Measurements from ENCODE around the gene KRTAP4-3.
"Not testable (repeated sequence)": the region's sequence is repeated elsewhere in the genome, so short reads cannot be mapped to it uniquely, and the experiment has no call there.

Gene KRTAP4-3

DNA sequence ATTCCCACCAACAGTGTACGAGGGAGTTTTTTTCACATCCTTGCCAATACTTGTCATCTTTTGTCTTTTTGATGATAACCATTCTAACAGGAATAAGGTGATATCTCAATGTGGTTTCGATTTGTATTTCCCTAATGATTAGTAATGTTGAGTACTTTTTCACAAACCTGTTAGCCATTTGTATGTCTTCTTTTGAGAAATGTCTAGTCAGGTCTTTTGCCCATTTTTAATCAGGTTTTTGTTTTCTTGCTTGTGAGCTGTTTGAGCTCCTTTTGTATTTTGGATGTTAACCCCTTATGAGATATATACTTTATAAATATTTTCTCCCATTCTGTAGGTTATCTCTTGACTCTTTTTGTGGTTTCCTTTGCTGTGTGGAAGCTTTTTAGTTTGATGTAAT is 16.5 kb downstream of the KRTAP4-3 start:
- DNase-seq (ENCODE audit: low read depth in 2 of 2) = no peak

DNA sequence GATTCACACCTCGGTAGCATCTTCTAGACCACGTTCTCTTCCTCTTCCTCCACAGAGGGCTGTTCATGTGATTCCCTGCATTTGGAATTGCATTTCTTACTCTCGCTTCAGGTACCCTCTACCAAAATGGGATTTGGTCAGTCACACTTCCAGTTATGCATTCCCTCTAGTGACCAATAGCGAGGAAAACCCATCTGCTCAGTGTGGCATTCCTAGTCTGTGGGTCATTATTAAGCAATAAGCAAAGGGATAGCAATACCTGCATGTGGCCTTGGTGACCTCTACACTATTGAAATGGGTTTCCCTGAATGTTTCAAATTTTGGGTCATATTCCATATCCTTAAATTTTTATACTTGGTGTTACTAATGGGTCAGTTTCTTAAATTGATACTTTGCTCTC is 18.0 kb downstream of the KRTAP4-3 start:
- DNase-seq (ENCODE audit: low read depth in 2 of 2) = no peak

DNA sequence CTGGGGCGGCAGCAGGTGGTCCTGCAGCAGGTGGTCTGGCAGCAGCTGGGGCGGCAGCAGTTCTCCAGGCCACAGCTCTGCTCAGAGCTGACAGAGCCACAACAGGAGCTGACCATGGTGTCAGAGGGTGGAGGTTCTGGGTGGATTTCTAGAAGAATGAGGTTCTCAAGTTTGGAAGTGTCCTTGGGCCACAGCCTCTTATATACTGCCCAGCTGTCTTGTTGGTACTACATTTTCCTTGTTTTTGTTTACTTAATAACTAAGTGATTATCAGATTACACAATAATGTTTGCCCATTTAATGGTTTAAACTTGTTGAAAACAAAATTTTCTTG is 18.4 kb downstream of the KRTAP4-3 start, which contains the start of gene KRTAP4-5:
Gene KRTAP4-5, minus strand, starts transcription at position 174 of the 334 bp plus-strand sequence. Its CDS starts 58 bp downstream, at position 116.
- DNase-seq (ENCODE audit: low read depth in 2 of 2) = no peak

DNA sequence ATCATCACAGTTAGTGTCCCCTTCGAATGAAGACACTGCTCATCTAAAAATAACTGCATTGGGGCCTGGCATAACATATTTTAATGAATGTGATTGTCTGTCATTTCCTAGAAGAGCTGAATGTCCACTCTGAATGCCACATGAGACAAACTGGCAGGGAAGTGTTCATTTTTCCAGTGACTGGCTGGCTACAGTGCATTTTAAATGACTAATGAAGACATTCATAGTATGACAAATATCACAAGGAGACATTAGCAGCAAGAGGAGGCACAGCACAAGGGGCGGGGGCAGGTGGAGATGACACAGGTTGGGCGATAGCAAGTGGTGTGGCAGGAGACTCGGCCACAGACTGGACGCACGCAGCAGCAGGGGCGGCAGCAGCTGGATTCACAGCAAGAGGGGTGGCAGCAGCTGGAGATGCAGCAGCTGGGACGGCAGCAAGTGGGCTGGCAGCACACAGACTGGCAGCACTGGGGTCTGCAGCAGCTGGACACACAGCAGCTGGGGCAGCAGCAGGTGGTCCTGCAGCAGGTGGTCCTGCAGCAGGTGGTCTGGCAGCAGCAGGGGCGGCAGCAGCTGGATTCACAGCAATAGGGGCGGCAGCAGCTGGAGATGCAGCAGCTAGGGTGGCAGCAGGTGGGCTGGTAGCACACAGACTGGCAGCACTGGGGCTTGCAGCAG is 18.9 kb downstream of the KRTAP4-3 start:
- DNase-seq (ENCODE audit: low read depth in 2 of 2) = not testable (repeated sequence)

DNA sequence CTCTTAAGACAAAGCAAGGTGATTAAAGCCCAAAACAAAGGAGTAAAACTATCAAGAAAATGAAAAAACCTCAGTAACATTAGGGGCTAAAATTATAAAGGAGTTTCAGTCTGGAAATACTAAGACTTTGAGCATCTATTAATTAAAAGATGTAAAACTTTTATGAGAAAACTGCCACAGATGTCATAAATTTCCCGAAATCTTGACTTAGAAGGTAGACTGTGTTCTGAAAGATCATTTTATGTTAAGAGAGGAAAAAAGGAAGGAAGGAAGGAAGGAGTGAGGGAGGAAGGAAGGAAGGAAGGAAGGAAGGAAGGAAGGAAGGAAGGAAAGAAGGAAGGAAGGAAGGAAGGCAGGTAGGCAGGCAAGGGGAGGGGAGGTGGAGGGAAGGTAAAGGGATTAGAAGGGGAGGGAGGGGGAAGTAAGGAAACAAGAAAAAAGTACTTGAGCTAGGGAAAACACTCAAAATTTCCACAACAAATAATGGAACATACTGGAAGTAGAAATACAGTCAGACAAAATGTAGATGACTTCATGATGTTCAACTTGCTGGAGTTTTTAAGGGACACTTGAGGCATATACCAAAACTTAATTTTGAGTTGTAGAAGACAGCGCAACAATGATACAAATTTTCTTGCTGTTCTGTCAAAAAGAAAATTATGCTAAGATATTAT is 20.4 kb downstream of the KRTAP4-3 start:
- no peak for DNase-seq (ENCODE audit: low read depth in 2 of 2)

DNA sequence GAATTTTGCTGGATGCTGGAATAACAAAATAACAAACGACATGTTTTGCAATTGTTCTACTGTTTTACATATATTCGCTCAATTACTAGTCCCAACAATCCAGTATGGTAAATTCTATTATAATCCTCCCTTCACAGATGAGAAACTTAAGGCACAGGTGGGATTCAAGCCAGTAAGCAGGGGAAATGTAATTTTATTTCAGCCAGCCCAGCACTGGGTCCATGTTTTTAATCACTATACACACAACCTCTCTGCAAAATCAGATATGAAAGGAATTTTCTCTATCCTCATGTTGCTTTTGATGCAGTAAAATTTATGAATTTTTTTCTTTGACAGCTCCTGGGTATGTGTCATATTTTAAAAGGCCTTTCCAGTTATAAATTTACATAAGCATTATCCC is 22.8 kb downstream of the KRTAP4-3 start:
- no peak for DNase-seq (ENCODE audit: low read depth in 2 of 2)

DNA sequence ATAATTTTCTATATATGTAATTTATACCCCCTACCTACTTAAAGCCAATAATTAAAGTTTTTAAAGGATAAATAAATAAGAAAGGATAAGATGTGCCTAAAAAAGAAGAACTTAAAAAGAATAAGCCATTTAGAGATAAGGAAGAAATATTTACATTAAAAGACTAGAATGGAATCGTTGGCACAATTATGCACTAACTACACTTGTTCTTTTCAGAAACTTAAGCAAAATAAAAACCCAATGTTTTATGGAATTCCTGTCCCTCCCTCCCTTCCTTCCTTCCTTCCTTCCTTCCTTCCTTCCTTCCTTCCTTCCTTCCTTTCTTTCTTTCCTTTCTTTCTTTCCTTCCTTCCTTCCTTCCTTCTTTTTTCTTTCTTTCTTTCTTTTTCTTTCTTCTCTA is 23.2 kb downstream of the KRTAP4-3 start:
- no peak for DNase-seq (ENCODE audit: low read depth in 2 of 2)

DNA sequence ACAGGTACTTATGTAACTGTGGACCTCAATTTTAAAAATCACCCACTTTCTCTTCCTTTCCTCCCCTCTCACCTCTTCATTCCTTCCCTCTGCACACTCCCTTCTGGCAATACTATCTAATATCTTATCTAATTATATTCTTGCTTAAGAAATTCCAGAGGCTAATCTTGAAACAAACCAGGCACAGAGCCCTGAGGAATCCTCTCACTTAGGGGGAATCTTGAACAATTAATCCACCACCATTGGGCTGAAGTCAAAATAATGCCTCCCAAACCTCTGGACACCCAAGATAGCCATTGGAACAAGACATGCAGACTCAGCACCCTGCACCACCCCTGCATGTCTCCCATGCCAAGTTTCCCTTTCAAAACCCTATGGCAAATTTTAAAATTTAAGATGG is 26.7 kb downstream of the KRTAP4-3 start:
- no peak for DNase-seq (ENCODE audit: low read depth in 2 of 2)

DNA sequence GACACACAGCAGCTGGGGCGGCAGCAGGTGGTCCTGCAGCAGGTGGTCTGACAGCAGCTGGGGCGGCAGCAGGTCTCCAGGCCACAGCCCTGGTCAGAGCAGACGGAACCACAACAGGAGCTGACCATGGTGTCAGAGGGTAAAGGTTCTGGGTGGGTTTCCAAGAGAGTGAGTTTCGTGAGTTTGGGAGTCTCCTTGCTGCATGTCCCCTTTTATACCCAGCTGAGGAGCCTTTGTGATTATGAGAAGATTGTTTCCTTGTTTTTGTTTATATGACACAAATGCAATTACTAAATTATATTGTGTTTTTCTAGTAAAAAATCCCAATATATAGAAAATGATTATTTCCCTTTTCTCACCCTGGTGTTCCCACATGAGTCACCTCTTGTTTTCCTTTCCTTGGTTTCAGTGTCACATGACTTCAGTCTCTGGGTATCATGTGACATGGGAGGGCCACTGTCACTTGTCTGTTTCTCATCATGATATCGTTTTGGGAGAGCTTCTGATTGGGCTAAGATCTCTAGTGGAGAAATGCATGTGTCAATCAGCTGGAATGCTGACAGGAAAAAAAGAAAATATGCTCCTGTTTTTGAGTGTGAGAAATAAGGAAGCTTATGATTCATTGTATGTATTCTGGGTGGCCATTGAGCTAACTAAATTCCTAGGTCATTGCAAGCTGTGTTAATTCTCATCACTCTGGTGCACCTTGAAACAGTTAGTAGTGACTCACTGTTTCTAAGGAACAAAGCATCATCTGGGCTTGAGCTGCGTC is 27.5 kb downstream of the KRTAP4-3 start, which contains the start of gene KRTAP4-6:
Gene KRTAP4-6, minus strand, starts transcription at position 185 of the 772 bp plus-strand sequence. Its CDS starts 57 bp downstream, at position 128.
- DNase-seq (ENCODE audit: low read depth in 2 of 2) = no peak

DNA sequence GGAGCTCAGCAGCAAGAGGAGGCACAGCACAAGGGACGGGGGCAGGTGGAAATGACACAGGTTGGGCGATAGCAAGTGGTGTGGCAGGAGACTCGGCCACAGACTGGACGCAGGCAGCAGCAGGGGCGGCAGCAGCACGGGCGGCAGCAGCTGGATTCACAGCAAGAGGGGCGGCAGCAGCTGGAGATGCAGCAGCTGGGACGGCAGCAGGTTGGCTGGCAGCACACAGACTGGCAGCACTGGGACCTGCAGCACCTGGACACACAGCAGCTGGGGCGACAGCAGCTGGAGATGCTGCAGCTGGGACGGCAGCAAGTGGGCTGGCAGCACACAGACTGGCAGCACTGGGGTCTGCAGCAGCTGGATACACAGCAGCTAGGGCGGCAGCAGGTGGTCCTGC is 28.2 kb downstream of the KRTAP4-3 start:
- DNase-seq (ENCODE audit: low read depth in 2 of 2) = not testable (repeated sequence)

DNA sequence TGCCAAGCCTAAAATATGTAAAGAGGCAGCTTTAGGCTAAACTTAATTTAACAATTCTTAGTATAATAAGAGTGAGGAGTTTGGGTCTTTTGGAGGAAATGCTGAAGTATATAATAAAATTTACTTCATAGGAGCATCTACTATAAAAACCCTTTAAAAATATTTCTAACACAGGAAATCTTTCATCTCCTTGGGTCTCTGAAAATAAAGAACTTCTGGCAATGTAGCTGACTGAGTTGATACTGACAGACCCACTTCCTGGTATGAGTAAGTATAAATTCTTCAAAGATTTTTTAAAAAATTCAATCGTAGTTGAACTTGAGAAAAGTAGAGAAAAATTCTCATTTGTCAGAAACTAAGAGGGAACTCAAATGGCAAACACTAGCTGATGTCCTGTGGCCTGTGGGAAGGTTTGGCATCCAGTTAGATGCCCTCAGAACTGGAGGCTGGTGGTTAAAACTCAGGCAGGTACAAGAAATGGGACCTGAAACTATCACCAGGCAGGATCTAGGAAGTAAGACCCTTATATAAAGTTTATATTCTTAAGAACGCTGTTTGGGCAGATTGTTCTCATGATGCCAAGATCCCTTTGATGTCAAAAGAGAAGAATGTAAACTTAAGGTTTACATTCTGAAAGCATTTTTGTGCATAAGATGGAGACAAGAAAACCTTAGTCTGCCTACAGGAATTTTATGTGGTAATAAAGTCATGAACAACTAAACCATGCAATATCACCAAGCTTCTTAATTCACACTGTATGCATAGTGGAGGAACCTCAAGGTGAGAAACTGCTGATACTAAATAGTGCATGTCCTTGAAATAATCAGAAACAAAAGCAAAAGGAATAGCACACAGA is 33.9 kb downstream of the KRTAP4-3 start:
- no peak for DNase-seq (ENCODE audit: low read depth in 2 of 2)

DNA sequence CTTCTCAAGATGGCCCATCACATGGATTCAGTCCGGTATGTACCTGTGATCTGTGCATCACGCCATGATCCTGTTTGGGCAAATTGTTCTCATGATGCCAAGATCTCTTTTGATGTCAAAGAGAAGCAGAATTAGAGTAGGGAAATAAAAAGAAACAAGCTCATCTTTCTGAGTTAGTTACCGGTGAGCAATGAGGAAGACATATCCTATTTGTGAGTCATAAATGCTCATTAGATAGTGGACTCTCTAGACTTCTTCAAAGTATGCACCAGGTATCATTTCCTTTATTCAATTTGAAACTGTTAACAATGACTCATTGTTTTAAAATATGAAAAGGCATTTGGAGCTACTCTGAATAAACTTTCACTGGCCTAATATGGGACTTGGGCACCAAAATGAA is 36.0 kb downstream of the KRTAP4-3 start:
- DNase-seq (ENCODE audit: low read depth in 2 of 2) = no peak

DNA sequence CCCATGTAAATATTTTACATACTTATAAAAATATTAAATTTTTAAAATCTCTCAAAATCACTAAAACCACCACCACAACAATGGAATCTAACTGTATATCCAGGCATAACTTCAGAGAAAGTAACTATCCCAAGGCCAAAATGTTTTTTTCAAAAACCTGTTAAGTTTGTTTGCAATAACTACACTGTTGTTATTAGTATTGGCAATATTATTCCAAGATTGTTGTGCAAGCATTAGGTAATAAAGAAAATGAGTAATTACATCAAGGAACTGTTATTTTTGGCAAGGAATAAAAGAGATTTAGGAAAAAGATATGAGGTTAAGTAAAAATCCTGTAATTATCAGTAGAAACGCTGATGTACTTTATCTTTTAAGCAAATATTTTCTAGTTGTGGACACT is 40.6 kb downstream of the KRTAP4-3 start:
- DNase-seq (ENCODE audit: low read depth in 2 of 2) = no peak

DNA sequence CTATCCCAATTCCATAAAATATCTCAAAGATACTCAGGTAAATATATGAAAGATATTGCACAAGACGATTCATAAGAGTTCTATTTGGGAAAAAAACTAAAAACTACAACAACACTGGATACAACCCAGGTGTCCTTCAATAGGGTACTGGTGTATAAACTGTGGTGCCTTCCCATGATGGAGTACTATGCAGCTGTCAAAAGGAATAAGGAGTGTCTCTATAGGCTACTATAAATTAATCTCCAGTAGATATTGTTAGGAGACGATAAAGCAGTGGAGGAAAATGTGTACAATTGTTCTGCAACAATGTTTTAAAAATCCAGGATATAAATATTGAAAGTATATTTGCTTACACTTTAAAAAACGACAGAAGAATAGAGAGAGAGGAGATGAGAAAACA is 41.6 kb downstream of the KRTAP4-3 start:
- no peak for DNase-seq (ENCODE audit: low read depth in 2 of 2)

DNA sequence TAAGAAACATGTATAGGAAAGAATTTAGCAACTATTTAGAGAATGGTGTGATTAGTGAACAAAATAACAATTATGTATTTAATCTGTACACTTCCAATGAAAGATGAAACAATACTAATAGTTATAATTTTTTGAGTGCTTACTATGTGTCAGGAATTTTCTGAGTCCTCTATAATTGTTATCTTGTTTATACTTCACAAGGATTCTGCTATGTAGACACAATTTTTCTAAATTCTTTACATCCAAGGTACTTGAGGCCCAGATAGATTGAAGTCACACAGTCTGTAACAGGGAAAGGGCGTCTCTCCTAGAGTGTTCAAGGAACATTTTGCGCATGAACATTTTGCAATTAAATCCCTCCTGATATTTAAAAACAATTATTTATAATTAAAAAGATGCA is 43.0 kb downstream of the KRTAP4-3 start:
- no peak for DNase-seq (ENCODE audit: low read depth in 2 of 2)

DNA sequence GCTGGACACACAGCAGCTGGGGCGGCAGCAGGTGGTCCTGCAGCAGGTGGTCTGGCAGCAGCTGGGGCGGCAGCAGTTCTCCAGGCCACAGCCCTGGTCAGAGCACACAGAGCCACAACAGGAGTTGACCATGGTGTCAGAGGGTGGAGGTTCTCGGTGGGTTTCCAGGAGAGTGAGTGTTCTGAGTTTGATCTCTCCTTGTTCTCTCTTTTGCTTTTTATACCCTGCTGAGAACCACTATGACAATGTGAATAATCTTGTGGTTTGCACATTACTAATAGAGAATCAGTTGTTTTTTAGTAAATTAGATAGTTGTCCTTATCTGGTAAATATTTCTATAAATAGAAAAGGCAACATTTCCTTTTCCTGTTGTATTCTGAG is 44.0 kb downstream of the KRTAP4-3 start, which contains the start of gene KRTAP4-12:
Gene KRTAP4-12, minus strand, starts transcription at position 192 of the 381 bp plus-strand sequence. Its CDS starts 60 bp downstream, at position 132.
- DNase-seq (ENCODE audit: low read depth in 2 of 2) = not testable (repeated sequence)

DNA sequence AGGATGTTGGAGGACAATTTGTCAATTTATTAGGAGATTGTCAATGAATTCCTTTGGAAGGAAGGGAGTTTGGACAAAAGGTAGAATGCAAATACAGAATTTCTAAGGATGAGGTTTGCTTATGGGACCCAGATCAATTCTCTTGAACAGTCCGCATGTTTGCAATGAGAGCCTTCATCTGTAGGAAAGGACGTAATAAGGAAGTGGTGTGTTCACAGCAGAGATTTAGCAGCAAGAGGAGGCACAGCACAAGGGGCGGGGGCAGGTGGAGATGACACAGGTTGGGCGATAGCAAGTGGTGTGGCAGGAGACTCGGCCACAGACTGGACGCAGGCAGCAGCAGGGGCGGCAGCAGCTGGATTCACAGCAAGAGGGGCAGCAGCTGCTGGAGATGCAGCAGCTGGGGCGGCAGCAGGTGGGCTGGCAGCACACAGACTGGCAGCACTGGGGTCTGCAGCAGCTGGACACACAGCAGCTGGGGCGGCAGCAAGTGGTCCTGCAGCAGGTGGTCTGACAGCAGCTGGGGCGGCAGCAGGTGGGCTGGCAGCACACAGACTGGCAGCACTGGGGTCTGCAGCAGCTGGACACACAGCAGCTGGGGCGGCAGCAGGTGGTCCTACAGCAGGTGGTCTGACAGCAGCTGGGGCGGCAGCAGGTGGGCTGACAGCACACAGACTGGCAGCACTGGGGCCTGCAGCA is 44.6 kb downstream of the KRTAP4-3 start:
- not testable (repeated sequence) for DNase-seq (ENCODE audit: low read depth in 2 of 2)

DNA sequence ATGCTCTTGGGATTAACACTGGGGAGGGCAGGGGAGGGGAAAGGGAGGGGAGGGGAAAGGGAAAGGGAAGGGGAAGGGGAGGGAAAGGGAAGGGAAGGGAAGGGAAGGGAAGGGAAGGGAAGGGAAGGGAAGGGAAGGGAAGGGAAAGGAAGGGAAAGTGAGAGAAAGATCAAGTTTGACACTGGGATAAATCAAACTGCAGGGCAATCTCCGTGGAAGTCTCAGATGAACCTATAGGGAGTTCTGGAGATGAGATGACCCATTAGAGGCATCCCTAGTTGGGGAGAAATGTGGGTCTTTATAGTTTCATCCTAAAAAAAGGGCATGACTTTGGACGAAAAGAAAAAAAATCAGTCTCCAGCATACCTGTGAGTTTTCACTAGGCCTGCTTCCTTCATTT is 46.3 kb downstream of the KRTAP4-3 start:
- DNase-seq (ENCODE audit: low read depth in 2 of 2) = no peak

DNA sequence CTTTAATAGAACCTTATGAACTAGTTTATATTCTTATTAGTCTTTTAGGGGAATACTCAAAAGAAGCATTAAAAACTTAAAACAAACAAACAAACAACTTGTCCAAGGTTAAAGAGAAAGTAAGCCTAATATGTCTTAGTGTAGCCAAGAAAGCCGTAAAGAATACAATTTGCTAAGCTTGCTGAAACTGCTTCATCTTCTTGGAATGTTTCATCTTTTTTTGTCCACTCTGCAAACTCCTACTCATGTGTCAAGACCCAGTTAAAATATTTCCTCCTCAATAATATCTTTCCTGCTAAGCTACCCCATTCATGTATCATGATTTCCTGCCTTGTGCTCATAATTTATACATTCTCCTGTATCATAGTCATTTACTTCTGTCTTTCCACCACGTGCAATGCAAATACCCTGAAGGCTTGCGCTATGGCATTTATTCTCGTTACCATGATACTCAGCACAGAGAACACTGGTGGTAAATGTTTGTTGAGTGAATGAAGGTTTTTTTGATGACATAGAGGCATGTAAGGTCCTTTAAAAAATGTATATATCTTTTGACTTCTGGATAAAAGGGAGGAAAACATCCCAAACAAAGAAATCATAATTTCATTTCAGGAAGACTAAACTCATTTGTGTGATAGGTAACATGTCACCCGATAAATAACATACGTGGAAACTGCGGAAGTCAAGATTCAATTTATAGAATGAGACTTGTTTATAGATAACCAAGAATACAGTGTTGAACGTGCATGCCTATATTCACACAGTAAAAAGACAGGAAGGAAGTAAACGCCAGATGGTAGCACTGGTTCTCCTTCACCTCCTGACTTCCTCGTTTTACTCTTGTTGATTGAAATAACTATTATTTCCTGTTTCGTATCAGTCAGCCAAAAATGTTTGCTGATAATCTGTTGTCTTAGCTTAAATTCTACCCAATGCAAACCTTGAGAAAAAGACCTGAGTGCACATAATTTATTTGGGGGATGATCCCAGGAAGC is 48.0 kb downstream of the KRTAP4-3 start:
- not testable (repeated sequence) for DNase-seq (ENCODE audit: low read depth in 2 of 2)

DNA sequence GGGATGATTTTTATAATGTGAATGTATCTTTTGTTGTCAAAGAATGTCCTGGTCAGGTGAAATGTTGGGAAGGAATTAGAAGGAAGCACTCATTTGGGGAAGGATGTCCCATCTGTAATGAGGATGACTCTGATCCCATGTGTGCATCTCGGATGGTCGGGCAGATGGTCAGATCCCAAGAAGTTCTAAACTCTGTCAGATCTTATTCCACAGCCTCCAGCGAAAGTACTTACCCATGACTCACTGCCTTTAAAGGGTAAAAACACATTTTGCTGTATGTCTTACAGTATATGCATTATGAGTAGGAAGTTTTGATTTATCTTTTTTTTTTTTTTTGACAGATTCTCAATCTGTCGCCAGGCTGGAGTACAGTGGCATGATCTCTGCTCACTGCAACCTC is 49.3 kb downstream of the KRTAP4-3 start:
- no peak for DNase-seq (ENCODE audit: low read depth in 2 of 2)

All from stimulated activated CD8-positive, alpha-beta memory T cell treated with anti-CD3 and anti-CD28 coated beads, Interleukin-15, amount 100 ng/mL, for 48 hours (primary cell).